Inflammatory macrophage treated with lipopolysaccharide for 1 hour (primary cell): ENCODE results near the gene KIFC1.

ENCODE experiments used
- DNase-seq, 2 donors: peaks; one replicate each; pipeline ENCODE4 v3.0.0-alpha.2; 2020 to 2022

Gene KIFC1

DNA sequence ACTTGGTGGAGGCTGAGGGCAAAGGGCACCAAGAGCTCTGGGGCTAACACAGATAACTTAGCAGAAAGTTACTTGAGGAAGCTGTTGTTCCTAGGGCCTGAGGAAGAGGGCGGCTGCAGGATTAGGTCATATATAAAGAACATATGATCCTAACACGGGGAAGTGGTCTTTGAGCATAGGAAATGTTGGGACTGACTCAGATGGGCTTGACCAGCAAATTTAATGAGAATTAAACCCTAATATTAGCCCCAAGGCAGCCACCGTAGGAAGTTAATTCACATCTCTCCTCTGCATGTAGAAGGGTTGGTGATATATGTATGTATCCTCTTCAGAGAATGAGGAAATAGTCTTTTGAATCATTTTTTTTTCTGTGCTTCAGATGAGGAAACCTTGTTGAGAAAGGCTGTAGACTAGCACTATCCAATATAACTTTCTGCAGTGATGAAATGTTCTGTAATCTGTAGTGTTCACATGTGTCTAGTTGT is 53.5 kb downstream of the KIFC1 start:
- peak; percentile 84 to 92 for DNase-seq

DNA sequence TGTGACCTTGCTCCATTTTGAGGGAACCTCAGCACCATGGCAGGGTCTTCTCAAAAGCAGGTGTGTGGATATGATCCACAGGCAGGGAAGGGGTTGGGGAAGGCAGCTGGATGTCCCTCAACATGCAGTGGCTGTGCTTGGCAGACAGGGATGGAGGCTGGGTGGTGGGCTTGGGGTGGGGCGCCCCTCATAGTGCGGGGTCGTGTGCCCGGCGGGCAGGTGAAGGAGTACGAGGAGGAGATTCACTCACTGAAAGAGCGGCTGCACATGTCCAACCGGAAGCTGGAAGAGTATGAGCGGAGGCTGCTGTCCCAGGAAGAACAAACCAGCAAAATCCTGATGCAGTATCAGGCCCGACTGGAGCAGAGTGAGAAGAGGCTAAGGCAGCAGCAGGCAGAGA is 54.7 kb downstream of the KIFC1 start:
- no peak for DNase-seq

DNA sequence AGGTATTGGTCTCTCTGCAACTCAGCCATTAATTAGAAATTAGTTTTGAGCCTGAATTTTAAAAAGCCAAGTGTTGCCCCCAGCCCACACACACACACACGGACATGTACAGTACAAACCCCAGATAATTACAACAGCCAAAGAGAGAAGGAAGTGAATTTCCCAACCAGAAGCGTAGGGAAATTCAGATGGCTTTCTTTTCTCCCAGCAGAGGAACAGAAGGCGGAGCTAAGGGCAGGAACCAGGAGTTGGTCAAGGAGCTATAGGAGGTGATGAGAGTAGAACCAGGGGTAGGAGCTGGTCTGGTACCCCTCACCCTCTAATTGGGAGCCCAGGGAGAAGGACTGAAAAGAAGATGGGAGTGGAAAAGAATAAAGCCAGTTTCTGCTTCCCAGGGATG is 58.8 kb downstream of the KIFC1 start:
- peak; percentile 85 to 87 for DNase-seq

DNA sequence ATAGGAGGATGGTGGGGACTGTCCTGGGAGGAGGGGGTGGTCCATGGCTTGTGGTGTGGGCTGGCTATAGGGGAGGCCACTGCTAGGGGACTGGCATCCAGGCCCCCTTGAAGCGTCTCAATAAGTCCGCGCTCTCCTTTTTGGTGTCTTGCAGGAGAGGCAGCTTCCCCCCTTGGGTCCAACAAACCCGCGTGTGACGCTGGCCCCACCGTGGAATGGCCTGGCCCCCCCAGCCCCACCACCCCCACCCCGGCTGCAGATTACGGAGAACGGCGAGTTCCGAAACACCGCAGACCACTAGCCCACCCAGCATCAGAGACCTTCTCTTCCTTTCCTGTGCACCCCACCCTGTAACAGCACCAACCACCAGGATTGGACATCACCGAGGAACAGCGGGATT is 60.0 kb downstream of the KIFC1 start:
- DNase-seq = no peak

DNA sequence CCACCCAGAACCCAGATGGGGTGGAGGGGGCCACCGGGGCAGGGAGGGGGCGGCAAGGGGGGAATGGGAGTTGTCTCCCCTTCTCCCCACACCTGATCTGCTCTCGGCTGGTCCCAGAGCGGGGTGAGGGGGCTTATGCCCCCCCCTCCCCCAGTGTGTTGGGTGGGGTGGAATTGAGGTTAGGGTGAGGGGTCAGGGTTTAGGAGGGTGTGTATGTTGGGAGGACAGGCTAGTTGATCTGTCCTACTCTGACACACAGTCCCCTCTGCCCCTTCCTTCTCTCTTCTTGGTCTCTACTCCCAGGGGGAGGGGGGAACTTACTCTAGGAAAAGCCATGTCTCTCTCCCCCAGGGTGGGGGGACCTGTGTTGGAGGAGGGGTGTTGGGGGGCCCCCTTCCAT is 60.9 kb downstream of the KIFC1 start:
- DNase-seq = no peak

DNA sequence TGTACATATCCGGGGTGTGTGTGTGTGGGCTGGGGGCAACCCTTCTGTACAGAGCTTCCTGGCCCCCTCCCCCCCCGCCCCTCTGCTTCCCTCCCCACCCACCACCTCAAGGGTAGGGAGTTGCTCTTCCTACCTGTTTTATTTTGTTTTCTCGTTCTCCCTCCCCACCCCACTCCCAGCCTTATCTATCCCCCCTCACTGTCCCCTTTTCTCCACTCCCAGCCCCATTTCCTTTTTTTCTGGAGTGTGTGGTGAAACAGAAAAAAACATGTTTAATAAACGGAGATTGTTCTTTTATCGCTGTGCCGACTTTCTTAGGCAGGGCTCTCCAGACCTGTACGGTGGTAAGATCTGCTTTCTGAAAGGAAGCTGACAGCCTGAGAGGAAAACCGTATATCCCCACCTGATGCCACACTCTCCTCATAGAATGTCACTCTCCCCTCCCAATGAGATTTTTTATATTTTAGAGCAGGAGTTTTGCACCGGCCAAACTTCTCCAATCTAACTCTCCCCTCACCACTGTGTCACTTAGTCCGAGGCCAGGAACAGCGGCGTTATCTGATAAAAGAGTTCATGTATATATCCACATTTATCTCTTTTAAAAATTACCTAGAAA is 61.9 kb downstream of the KIFC1 start:
- peak in 1 of 2 donors; percentile 20 for DNase-seq

DNA sequence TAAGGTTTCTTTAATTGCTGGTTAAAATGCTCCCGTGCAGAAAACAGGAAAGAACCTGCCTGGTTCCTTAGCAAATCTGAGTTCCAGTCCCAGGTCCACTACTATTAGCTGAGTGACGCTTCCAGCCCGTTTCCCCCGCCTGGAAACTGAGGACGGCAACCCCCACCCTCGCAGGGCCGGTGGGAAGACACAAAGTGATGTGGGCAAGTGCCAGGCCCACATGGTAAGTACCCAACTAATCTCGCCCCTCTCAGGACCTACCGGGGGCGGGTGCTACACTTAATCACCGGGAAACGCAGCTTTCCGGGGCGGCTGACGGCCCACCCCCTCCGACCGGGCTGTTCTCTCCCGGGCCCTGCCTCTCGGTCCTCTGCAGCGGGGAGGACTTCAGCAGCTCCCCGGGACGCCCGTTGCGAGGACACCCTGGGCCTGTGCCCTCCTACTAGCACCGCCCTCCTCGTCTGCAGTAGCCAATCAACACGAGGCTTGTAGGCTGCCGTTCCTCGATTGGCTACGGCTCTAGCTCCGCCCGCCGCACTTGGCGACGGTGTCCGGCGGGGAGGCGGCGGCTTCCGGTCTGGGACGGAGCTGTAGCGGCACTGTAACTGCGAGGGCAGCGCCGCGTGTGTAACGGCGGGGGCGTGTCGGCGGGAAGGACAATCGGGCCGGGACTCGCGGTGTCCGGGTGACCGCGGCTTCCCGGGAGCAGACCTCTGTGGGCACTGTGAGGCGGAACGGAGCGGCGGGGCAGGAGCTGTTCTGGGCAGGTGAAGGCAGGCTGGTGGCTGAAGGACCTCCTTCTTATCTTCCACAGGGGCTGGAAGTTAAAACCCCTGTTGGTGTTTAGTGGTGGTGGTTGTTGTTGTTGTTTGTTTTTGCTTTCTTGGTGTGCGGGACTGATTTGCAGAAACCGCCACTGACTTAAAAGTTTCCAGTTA is 62.7 kb downstream of the KIFC1 start, which contains the start of gene ZBTB9:
Gene ZBTB9, plus strand, starts transcription at position 568 of the 938 bp plus-strand sequence. CDS start 525 bp downstream, outside the sequence.
- peak; percentile 97 for DNase-seq

DNA sequence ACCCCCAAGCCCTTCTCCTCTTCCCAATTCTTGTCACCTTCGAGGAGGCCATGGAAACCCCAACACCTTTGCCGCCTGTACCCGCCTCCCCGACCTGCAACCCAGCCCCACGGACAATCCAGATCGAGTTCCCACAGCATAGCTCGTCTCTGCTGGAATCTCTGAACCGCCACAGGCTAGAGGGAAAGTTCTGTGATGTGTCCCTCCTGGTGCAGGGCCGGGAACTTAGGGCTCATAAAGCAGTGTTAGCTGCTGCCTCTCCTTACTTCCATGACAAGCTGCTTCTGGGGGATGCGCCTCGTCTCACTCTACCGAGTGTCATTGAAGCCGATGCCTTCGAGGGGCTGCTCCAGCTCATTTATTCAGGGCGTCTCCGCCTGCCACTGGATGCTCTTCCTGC is 63.4 kb downstream of the KIFC1 start:
- no peak for DNase-seq

DNA sequence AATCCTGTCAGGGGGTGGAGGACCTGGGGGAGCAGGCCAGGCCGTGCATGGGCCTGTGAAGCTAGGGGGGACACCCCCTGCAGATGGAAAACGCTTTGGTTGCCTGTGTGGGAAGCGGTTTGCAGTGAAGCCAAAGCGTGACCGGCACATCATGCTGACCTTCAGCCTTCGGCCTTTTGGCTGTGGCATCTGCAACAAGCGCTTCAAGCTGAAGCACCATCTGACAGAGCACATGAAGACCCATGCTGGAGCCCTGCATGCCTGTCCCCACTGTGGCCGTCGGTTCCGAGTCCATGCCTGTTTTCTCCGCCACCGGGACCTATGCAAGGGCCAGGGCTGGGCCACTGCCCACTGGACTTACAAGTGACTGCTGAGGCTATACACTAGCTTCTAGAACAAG is 64.5 kb downstream of the KIFC1 start:
- no peak for DNase-seq

DNA sequence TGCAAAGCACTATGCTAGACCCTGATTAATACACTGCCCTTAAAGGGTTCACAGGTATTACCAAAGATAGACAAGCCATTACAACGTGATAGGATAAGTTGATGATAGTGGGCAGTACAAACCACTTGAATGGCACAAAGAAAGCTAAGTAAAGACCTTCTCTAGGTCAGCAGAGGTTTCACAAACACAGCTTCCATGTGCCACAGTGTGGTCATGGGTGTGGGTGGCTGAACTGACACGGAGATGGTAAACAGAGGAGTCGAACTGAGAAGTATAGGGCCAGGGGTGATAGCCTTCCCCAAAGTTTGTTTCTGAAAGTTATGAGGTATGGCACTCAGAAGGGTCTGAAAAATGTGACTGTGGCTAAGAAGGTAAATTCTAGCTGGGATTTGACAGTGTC is 67.1 kb downstream of the KIFC1 start:
- DNase-seq = peak; percentile 36 to 74

DNA sequence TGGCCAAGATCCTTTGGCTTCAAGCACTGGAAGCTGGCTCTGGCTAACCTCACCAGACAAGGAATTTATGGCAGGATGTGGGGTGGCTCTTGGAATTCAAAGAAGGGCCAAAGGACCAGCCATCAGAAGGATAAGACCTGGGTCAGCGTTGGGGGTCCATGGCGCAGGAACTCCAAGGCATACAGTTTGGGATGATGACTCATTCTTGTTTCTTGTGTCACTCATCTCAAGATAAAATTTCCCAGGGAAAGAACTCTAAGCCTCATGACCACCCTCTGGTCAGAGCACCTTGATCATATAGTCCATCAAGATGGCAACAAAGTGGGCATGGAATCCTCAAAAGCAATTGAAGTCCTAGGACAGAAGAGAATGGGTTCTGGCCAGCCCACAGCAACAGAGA is 67.6 kb downstream of the KIFC1 start:
- DNase-seq = no peak
